Globus pallidus (tissue), 1 donor: ENCODE measurements around the gene MSI2.

Source experiments
- DNase-seq: peaks from one replicate; pipeline ENCODE4 v3.0.0-alpha.2; 2015; ENCODE audit warnings: low spot score

The MSI2 gene

DNA sequence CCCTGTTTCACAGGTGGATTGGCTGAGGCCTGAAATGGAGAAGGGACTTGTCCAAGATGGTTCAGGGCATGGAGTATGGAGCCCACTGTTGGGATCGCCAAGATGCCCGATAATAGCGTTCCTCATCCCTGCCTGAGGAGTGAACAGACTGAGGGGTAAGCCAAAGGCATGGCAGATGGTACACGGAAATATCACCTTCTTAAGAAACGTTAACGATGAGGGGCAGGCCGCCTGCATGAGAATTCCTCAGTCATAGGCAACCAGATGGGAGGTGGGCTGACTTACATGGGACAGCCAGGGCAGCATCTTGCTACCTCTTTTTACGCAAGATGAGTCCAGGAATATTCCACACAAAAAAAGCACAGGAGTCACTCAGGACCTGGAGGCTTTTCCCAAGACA, 300.7 kb downstream of the MSI2 start:
- DNase-seq, result no peak

GRCh38 chr17:57557416-57557815, 301.1 kb downstream of the MSI2 start:
- no peak for DNase-seq

GRCh38 chr17:57557834-57558681, 301.7 kb downstream of the MSI2 start:
- DNase-seq, result no peak

GRCh38 chr17:57559226-57559625, 302.9 kb downstream of the MSI2 start:
- no peak for DNase-seq

DNA sequence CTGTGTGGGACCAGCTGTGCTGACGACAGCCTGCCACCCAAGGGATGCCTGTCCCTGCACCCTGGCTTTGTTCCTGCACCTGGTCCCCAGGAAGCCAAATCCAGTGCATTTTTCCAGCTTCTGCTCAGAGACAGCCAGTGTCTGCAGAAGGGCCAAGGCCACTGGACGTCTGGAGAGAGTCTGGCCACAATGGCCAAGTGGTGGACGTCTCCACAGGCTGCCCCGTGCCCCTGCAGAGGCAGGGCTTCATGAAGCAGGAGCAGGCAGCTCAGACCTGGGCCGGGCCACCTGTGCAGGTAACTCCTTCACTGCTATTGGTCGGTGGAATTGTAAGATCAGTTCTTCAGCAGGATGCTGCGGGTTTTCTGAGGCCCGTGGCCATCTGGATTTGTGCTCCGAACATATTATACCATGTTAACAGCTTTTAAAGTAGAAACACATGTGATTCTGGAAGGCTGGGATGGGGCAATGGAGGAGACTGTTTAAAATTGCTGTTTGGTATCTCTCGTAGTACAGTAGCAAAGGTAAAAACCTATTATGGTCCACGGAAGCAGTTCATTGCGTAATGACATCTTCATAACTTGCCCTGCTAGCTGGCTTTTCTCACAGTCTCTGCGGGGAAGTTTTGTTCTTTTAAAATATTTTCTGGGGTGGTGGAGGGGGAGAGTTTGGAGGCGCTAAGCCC, 303.5 kb downstream of the MSI2 start:
- DNase-seq, result no peak

- DNase-seq, result no peak
These were observed 304.0 kb downstream of the MSI2 start for GRCh38 chr17:57560319-57560705.

DNA sequence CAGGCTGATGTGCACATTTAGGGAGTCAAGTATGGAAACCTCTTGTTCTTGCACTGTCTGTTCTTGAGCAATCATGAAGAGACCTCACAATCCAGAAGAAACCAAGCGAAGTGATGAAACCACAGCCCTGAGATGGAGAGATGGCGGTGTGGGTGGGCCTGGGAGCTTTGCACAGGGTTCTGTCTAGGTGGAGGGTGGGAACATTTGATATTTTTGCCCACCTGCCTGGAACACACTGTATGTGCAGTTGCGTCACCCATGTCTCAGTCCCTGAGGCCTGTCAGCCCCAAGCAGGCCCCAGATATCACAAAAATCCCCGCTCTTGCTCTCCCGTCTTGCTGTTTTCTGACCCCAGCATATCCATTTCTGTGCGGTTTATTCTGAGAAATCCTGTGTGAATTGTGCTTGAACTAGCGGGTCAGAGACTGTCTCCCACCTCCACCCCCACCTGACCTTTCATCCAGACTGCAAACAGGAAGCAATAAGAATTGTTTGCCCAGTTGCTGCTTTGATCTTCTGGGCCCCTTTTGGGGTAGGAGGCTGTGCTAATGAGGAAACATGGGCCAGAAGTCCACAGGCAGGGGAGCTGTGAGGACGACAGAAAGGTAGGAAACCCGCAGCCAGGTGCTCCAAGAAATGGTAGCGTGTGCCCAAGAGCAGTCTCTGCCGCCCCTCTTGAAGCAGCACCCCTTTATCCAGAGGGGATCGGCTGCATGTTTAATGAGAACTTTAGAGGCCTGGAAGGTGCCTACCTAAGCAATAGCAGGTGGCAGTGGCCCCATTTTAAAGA, 304.9 kb downstream of the MSI2 start:
- no peak for DNase-seq

- DNase-seq, result no peak
These were observed 305.9 kb downstream of the MSI2 start for GRCh38 chr17:57562184-57562698.

GRCh38 chr17:57563958-57564357, 307.6 kb downstream of the MSI2 start:
- no peak for DNase-seq

DNA sequence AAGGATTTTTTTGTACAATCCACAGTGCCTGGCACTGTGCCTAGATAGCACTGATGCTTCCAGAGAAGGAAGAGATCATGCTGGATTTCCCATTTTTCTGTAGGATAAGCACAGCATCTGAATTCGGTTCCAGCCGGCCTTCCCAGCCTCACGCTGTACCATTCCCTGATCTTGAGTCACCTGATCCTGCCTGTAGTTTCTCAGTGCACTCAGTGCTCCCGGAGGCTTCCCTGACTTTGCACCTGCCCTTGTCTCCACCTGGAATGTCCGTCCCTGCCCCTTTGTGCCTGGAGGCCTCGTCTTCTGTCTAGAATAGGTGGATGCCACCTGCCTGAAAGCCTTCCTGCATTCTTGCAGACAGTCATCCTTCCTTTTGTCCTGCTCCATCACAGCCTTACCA, 308.9 kb downstream of the MSI2 start:
- DNase-seq, result no peak

GRCh38 chr17:57566721-57567120, 310.4 kb downstream of the MSI2 start:
- DNase-seq, result no peak

DNA sequence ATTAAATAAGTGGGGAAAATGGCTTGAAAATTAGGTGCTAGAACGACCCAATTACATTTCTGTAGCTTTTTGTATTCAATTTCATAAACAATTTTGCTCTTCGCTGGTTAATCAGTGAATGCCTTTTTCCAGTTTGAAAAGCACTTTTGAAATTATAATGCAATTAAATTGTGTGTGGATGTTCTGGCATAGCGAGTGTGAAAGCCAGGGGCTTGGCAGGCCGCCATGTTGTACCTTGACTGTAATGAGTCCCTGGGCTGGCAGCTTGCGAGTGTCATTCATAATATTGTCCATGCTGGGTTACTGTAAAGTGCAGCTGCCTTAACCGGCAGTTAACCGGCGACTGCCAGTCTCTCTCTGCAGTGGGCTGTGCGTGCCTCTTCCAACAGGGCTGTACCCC, 310.9 kb downstream of the MSI2 start:
- no peak for DNase-seq

GRCh38 chr17:57568340-57568739, 312.0 kb downstream of the MSI2 start:
- DNase-seq, result no peak

- no peak for DNase-seq
These were observed 312.7 kb downstream of the MSI2 start for GRCh38 chr17:57569021-57569420.

DNA sequence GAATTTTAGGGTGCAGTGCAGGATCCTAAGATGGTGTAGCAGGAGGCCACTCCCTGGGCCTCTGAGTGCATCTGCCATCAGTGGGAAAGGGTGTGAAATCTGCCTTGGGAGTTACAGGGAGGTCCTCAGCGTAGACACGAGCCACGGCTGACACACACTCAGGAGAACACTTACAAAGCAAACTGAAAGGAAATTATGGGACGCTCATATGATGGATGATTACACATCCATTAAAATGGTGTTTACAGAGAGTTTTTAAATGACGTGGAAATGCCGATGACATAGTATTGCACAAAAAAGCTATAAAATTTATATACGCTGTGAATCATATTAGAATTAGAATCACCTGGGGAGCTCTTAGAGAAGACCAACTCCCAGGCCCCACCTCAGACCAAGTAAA, 313.5 kb downstream of the MSI2 start:
- no peak for DNase-seq

DNA sequence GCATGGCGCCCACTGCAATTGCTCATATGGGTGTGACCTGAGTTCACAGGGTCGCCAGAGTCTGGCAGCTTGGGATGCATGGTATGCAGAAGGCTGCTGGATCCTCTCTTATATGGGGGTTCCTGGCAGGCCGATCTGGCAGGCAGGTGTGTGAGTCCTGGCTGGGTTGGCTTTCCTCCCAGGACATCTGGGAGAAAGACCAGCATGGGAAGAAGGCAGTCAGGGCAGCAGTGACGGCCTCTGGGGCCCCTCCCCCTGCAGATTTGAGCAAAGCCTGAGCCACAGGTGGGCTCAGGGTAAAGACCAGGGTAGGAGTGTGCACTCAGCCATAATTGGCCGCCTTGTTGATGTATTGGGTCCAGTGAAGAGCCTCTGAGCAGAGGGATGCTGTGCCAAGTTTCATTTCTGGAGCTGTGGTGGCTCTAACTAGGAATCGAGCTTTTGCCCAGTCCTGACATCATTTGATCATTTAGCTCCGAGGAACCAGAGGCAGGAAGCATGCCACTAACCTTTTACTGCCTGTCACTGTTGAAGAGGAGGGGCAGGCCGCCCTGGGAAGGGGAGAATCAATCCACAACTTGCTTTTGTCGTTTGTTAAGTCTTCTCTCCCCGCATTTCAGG, 314.5 kb downstream of the MSI2 start:
- DNase-seq, result peak; percentile 64

DNA sequence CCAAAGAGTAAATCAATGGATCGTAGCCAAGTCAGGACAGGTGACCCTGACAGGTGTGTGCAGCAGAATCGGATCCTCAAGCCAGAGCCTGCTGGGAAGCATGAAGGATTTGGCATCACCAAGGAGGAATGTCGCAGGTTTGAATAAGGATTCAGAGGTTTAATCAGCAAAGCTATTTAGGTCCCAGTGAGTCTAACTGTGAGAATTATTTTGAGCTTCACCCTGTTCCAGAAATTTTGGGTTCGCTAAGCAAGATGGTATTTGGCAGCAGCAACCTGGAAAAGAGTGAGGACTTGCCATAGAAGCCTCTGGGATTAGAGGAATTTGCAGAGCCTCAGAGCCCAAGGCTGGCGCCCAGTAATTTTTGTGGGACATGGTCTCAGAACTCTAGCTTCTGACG, 315.7 kb downstream of the MSI2 start:
- no peak for DNase-seq

GRCh38 chr17:57572600-57572999, 316.3 kb downstream of the MSI2 start:
- no peak for DNase-seq

DNA sequence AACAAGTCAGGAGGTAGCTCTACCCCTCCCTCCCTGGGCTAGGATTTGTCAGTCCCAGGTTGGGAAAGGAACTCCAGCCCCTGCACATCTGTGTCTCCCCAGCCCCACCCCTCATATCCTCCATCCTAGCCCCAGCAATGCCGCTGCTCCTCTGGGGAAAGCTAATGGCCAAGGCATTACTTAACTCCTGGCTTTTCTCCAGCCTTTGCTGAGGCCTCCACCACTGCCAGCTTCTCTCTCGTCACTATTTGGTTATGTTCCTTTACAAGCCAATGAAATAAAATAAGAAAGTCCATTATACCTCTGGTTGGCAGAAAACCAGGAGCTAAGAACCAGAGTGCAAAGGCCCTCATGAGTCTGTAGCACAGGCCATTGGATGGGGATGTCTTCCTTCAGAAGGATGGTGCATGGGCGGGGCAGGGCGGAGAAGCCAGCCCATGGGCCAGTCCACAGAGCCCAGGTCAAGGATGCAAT, 317.8 kb downstream of the MSI2 start:
- peak; percentile 77 for DNase-seq

DNA sequence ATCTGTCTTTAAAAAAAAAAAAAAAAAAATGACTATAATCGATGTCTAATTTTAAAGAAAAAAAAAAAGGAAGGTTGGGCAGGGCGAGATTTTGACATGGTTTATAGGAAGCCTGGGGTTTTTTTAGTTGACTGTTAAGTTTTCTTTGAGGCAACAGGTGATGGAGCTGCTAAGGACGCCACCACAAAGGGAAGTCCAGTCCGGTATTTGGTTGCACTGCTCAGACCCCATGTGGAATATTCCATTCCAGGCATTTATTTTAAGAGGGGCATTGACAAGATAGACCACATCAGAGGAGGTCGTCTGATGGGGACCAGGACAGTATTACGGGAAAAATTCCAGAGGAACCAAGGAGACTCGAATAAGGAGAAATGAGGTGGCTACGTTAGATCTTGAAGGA, 320.4 kb downstream of the MSI2 start:
- DNase-seq, result no peak

DNA sequence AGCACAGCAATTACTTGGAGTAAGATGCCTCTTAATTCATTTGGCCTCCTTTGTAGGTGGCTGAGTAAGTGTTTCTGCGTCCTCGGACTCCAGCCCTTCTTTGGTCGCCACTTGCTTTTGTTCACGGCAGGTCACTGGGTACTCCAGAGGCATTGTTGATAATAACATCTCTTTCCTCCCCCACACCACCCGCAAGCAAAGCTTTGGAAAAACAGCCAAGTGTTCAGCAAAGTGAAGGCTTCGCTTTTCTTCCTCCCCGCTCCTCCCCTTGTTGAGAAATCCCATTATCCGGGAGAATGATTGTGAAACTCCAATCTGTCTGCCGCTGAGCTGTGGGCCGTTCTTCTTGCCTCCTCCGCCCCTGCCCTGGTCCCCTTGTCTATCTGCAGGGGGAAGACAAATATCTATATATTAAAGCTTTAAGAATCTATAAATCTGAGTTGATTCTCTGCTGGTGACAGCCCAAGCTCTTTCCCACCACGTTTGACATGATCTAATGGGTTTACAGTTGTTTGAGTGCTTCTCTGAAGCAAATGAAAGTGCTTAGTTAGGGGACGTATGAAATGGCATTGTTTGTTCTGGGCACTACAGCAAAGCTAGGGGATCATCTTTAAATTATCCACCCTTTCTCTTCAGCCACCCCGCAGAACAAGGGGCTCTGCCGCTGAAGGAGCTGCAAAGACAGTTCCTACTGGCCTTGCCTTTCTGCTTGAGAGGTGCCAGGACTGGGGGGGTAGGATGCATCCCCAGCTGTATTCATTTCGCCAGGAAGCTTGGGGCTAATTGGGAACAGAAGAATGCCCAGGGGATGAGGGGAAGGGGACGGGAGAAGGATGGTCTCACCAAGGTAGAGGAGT, 321.7 kb downstream of the MSI2 start:
- DNase-seq, result peak; percentile 66
